GM04504 (cell line): ENCODE results near the gene RNF5.
"Not testable (repeated sequence)": the region's sequence is repeated elsewhere in the genome, so short reads cannot be mapped to it uniquely, and the experiment has no call there.

Experiments used
- DNase-seq: peaks from one replicate; pipeline ENCODE4 v3.0.0-alpha.2; 2012; ENCODE audit warnings: low read depth

The RNF5 gene

DNA sequence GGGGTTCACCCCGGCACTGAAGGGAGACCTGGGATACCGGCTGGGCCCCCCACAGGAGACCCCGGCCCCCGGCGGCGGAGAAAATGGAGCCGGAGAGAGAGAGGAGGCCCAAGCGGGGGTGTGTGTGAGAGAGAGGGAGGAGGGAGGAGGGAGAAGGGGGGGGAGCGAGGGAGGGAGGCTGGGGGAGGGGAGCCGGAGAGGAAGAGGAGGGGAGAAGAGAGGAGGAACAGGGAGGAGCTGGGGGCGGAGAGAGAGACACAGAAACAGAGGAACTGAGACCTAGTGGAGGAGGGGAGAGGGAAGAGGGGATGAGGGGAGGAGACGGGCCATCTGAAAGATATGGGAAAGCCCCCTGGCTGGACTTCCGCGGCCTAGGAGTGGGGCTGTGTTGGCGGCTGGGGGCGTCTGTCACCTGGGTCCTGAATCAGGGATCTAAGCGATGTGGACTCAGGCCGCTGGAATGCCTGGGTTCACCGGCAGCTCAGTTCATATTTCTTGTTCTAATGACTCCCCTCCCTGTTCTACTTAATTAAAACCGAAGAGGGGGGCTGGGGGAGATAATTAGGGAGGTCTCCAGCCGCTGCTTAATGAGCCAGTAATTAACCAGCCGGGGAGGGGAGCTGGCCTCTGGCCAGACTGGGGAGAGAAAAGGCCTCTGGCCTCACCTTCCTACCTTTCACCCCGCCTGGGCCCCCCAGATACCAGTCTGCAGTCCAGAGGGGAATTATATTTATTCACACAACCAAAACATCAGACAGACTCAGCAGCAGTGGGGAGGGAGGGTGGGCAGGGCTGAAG is 12.0 kb downstream of the RNF5 start, which contains the start of gene PBX2:
Gene PBX2, minus strand, starts transcription at position 149 of the 798 bp plus-strand sequence. CDS start 287 bp downstream, outside the sequence.
- DNase-seq, result peak; percentile 80

DNA sequence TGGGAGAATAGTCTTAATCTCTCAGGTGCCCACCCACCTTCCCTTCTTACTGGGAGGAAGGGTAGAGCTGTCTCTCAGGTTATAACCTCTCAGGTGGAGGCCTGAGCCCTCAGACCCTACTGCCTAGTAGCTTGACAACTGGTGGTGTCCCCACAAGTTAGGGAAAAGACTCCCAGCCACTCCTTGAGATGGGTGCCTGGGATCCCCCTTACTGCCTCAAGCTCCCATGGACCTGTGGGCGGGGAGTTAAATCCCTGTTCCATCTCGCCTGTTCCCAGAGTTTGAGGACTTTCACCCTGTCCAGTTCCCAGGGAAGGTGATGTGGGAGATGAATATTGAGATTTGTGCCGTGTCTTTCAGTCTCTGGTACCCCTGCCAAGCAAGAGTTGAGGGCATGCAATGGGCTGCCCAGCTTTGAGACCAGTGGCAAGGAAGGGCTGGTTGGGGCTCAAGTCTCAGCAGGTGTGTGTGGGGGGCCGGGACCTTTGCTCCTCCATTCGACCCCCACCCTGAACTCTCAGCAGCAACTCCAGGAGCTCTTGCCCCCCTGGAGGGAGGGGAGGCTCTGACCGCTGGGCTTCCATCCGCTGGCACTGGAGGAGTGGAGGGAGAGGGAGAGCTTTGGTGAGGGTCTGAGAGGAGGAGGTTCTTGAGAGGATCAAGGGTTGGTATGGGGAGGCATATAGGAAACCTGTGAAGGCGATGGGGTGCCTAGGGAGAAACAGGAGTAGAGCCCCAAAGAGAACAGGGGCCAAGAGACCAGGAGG is 12.9 kb downstream of the RNF5 start:
- no peak for DNase-seq

- DNase-seq, result no peak
Measured at GRCh38 chr6:32191696-32192607, 13.7 kb downstream of the RNF5 start.

- DNase-seq, result no peak
Measured at GRCh38 chr6:32192608-32193039, 14.4 kb downstream of the RNF5 start, which contains the start of gene GPSM3. TSS of gene GPSM3 (minus strand) at chr6:32192643. CDS start at chr6:32192513, 130 bp downstream.

- not testable (repeated sequence) for DNase-seq
Measured at GRCh38 chr6:32193096-32193495, 14.9 kb downstream of the RNF5 start.

DNA sequence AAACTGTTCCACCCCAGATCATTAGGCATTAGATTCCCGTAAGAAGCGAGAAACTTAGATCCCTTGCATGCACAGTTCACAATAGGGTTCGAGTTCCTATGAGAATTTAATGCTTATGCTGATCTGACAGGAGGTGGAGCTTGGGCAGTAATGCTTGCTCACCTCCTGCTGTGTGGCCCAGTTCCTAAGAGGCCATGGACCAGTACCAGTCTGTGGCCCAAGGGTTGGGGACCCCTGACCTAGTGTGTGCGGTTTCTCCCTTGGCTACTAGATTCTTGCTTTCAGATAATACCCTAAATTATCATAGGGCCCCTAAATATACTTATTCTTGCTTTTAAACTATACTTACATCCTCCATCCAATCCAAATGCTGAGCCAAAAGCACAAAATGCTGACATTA is 16.2 kb downstream of the RNF5 start:
- DNase-seq, result no peak

- DNase-seq, result no peak
Measured at GRCh38 chr6:32194825-32195651, 16.8 kb downstream of the RNF5 start.

DNA sequence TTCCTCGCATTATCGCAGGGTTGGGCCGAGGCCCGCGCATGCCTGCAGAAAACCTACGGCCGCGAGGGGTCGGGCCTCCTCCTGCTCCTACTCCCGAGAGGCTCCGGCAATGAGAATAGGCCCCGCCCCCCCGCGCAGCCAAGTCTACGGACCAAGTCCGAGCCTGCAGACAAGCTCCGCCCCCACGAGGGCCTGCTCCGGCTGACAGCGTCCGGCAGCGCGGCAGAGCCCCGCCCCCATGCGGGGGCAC is 17.4 kb downstream of the RNF5 start:
- DNase-seq, result peak; percentile 100

- DNase-seq, result peak; percentile 44
Measured at GRCh38 chr6:32195902-32196681, 17.9 kb downstream of the RNF5 start.

DNA sequence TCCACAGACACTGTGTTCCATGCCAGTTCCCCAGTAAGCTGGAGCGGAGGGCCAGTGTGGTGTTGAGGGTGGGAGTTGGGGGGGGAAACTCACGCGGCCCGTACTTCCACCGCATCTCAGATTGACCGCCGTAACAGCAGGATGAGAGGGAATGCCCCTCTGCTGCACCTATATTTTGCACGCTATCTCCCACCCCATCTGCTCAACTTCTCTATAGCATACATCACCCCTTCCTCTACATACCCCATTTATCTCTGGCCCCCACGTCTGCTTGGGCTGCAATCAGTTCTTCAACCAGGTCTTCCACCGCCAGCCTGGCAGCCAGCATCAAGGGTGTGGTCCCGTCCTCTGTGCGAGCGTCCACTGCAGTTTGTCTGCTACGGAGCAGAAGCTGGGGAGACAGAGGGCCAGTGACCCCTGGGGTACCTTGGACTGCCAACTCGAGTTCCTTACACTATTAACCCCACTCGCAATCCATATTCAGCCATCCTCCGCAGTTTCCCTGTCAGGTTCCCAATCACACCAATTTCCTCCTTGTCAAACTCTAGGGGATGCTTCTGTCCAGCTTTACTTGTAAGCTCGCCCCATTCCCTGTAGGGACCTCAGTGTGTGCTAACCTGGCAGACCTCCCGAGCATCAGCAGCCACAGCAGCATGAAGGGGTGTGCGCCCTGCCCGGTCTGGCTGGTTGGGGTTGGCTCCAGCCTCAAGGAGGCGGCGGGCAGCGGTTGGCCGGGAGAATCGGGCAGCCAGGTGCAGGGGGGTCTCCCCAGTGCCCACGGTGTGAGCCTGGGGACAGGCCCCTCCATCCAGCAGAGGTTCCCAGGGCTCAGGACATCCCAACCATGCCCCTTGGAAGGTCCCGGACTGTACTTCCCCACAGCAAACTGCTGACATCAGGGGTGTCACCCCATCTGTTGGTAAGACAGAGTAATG is 18.7 kb downstream of the RNF5 start:
- DNase-seq, result no peak

GRCh38 chr6:32198345-32198696 is 20.1 kb downstream of the RNF5 start:
- DNase-seq, result no peak

- DNase-seq, result no peak
Measured at GRCh38 chr6:32198866-32199265, 20.7 kb downstream of the RNF5 start.

DNA sequence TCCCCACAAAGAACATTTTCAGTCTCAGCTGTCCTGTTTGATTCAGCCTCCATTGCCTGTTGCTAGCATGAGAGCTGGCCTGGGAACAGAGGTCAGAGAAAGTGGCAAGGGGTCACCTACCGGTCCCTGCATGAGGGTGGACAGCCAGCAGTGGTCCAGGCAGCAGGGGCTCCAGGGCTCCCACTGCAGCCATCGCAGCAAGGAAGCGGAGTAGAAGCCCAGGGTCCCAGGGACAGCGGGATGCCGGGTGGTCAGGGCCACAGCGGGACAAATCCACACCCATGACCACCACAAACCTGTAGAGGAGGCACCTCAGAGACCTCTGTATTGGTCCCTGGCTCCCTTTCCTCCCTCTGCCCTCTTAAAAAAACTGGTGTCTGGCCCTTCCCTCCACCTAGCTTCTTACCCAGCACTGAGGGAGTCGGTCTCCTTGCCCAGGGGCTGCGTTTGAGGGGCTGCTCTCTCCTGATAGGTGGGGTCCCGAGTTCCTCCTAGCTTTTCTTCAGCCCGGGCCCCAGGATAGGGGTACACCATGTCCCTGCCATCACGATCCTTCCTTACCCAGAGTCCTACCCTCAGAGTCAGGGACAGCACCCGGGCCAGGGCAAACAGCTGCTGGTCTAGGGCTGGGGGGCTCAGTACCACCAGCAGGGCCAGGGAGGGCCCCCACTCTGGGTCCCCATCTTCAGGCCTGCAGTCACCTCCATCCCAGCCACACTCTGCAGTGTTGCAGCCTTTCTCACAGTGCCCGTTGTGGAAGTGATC is 22.7 kb downstream of the RNF5 start:
- DNase-seq, result no peak

- no peak for DNase-seq
Measured at GRCh38 chr6:32202186-32202585, 24.0 kb downstream of the RNF5 start.

DNA sequence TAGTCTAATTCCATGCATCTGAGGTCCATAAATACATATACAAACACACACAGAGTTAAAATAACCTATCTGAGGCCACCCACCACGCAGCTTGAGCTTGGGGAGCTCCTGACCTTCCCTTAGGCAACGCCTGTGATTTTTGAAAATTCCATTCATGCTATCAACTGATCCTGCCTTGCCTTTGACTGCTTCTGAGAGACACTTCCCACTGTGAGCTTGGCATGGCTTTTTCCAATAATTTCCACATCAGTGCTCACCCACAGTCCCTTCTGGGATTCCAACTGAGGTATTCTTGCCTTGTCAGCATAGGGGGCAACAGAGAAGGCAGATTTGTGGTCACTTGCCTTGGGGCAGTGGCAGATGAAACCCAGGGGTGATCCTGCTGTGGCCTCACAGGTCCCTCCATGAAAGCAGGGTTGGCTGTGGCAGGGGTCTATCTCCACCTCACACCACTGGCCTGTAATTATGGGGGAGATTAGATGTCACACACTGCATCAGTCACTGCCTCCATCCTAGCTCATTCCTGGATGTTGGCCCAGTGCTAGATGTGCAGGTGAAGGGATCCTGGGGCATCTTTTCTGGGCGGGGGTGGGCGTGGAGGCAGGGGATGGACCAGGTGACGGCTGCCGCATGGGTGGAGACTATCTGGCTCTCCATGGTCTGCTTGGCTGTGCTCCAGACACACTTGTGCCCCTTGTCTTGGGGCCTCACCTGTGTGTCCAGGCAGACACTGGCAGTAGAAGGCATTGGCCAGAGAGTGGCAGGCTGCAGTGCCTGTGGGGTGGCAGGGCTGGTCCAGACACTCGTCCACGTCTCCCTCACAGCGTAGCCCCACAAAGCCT is 25.4 kb downstream of the RNF5 start:
- no peak for DNase-seq

GRCh38 chr6:32204268-32204715 is 26.1 kb downstream of the RNF5 start:
- no peak for DNase-seq

DNA sequence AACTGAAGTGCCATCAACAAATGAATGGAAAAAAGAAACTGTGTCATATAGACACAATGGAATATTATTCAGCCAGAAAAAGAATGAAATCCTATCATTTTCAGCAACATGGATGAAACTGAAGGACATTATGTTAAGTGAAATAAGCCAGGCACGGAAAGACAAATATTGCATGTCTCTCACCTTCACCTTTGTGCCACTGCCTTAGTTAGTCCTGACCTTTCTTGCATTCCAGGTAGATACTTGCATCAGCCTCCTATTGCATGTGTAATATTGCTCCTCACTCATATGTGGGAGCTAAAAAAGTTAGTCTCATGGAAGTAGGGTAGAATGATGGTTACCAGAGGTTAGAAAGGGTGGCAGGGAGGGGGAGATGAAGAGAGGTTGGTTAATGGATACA is 30.8 kb downstream of the RNF5 start:
- no peak for DNase-seq

GRCh38 chr6:32210191-32210601 is 32.0 kb downstream of the RNF5 start:
- DNase-seq, result no peak
